ENCODE data around the gene PRDM9. TPM values are rescaled to one million over a fixed set of nuclear protein-coding genes. Genes with fewer than 3 reads are reported as not detected.
"Not testable (repeated sequence)": the region's sequence is repeated elsewhere in the genome, so short reads cannot be mapped to it uniquely, and the experiment has no call there.

Gene PRDM9
- total RNA-seq, 1 experiment from 2014 or later, result not detected

- DNase-seq, result peak; percentile 64
- Histone ChIP-seq H3K27me3 (ENCODE audit: control insufficient read depth, insufficient read depth, low read length) (no peaks in the 10 kb centered on the region), H3K36me3 (replicated peaks; ENCODE audit: control insufficient read depth, insufficient read depth, low read length) (no peaks in the 10 kb centered on the region), H3K4me3 (ENCODE audit: insufficient read depth, low read depth, low read length) (peak overlapping the region; percentile 19)
Observed at GRCh38 chr5:23506329-23507236, 826 bp upstream of the PRDM9 start.

- H3K36me3 ChIP-seq (replicated peaks; ENCODE audit: control insufficient read depth, insufficient read depth, low read length); DNase-seq; H3K27me3 ChIP-seq (ENCODE audit: control insufficient read depth, insufficient read depth, low read length); H3K4me3 ChIP-seq (ENCODE audit: insufficient read depth, low read depth, low read length): not testable (repeated sequence)
Observed at GRCh38 chr5:23510434-23510833, 3.0 kb downstream of the PRDM9 start.

- Histone ChIP-seq H3K27me3 (ENCODE audit: control insufficient read depth, insufficient read depth, low read length) (no peaks in the 10 kb centered on the region), H3K4me3 (ENCODE audit: insufficient read depth, low read depth, low read length) (no peak overlapping the region), H3K36me3 (replicated peaks; ENCODE audit: control insufficient read depth, insufficient read depth, low read length) (no peaks in the 10 kb centered on the region)
- DNase-seq, result no peak
Observed at GRCh38 chr5:23522553-23522952, 15.1 kb downstream of the PRDM9 start.

- Histone ChIP-seq H3K27me3 (ENCODE audit: control insufficient read depth, insufficient read depth, low read length) (no peaks in the 10 kb centered on the region), H3K36me3 (replicated peaks; ENCODE audit: control insufficient read depth, insufficient read depth, low read length) (no peaks in the 10 kb centered on the region), H3K4me3 (ENCODE audit: insufficient read depth, low read depth, low read length) (no peak overlapping the region)
- DNase-seq, result no peak
Observed at GRCh38 chr5:23523031-23523430, 15.6 kb downstream of the PRDM9 start.

- no peak for DNase-seq
- Histone ChIP-seq H3K4me3 (ENCODE audit: insufficient read depth, low read depth, low read length) (no peak overlapping the region), H3K27me3 (ENCODE audit: control insufficient read depth, insufficient read depth, low read length) (no peaks in the 10 kb centered on the region), H3K36me3 (replicated peaks; ENCODE audit: control insufficient read depth, insufficient read depth, low read length) (no peaks in the 10 kb centered on the region)
Observed at GRCh38 chr5:23523998-23524397, 16.6 kb downstream of the PRDM9 start.

- Histone ChIP-seq H3K36me3 (replicated peaks; ENCODE audit: control insufficient read depth, insufficient read depth, low read length) (no peaks in the 10 kb centered on the region), H3K4me3 (ENCODE audit: insufficient read depth, low read depth, low read length) (no peak overlapping the region), H3K27me3 (ENCODE audit: control insufficient read depth, insufficient read depth, low read length) (no peaks in the 10 kb centered on the region)
- no peak for DNase-seq
Observed at GRCh38 chr5:23525751-23526150, 18.3 kb downstream of the PRDM9 start.

GRCh38 chr5:23526616-23527015 lies 19.2 kb downstream of the PRDM9 start:
- not testable (repeated sequence) for H3K4me3 ChIP-seq (ENCODE audit: insufficient read depth, low read depth, low read length)
- peak; percentile 2 for DNase-seq

GRCh38 chr5:23527216-23527920 lies 20.0 kb downstream of the PRDM9 start:
- not testable (repeated sequence) for H3K36me3 ChIP-seq (replicated peaks; ENCODE audit: control insufficient read depth, insufficient read depth, low read length); H3K4me3 ChIP-seq (ENCODE audit: insufficient read depth, low read depth, low read length); DNase-seq; H3K27me3 ChIP-seq (ENCODE audit: control insufficient read depth, insufficient read depth, low read length)

More at GRCh38 chr5:23526616-23527015, 19.2 kb downstream of the PRDM9 start:
- not testable (repeated sequence) for H3K36me3 ChIP-seq (replicated peaks; ENCODE audit: control insufficient read depth, insufficient read depth, low read length); H3K27me3 ChIP-seq (ENCODE audit: control insufficient read depth, insufficient read depth, low read length)

- Histone ChIP-seq H3K4me3 (ENCODE audit: insufficient read depth, low read depth, low read length) (no peak overlapping the region), H3K27me3 (ENCODE audit: control insufficient read depth, insufficient read depth, low read length) (no peaks in the 10 kb centered on the region), H3K36me3 (replicated peaks; ENCODE audit: control insufficient read depth, insufficient read depth, low read length) (no peaks in the 10 kb centered on the region)
- DNase-seq, result no peak
Observed at GRCh38 chr5:23528677-23529076, 21.3 kb downstream of the PRDM9 start.

GRCh38 chr5:23530571-23530970 lies 23.2 kb downstream of the PRDM9 start:
- no peak for DNase-seq
- Histone ChIP-seq H3K4me3 (ENCODE audit: insufficient read depth, low read depth, low read length) (no peak overlapping the region), H3K36me3 (replicated peaks; ENCODE audit: control insufficient read depth, insufficient read depth, low read length) (no peaks in the 10 kb centered on the region), H3K27me3 (ENCODE audit: control insufficient read depth, insufficient read depth, low read length) (no peaks in the 10 kb centered on the region)

- no peaks in the 10 kb centered on the region for H3K36me3 ChIP-seq (replicated peaks; ENCODE audit: control insufficient read depth, insufficient read depth, low read length)
- H3K27me3 ChIP-seq (ENCODE audit: control insufficient read depth, insufficient read depth, low read length), result no peaks in the 10 kb centered on the region
- no peak overlapping the region for H3K4me3 ChIP-seq (ENCODE audit: insufficient read depth, low read depth, low read length)
- DNase-seq, result no peak
Observed at GRCh38 chr5:23571059-23571458, 63.6 kb downstream of the PRDM9 start.
